Measurements from ENCODE around the gene ABHD10.

GRCh38 chr3:112012205-112012992 lies 33.6 kb downstream of the ABHD10 start:
- TF ChIP-seq GATA3 (IDR thresholded peaks at IDR 0.05; ENCODE audit: low read depth, low read length) (no peak), GATA2 (IDR thresholded peaks at IDR 0.05; ENCODE audit: low read depth, low read length) (no peak)
